H1 (cell line): Measurements from ENCODE around the gene RNF182. TPM values are rescaled to one million over a fixed set of nuclear protein-coding genes. Genes with fewer than 3 reads are reported as not detected.

Source experiments
- ASH2L ChIP-seq: fragments of 200-600, 300-600 bp; sonication (generic); IDR thresholded peaks from one replicate; pipeline ENCODE4 v1.7.1; 2017; ENCODE audit warnings: low read length
- CHD7 ChIP-seq: fragments of 300-600 bp; sonication (generic); IDR thresholded peaks from 2 replicates; pipeline ENCODE4 v1.7.1; 2012; ENCODE audit warnings: low read length, moderate library complexity, mild to moderate bottlenecking, inconsistent platforms; ENCODE audit not compliant: insufficient replicate concordance
- GTF2F1 ChIP-seq: IDR thresholded peaks from 2 replicates; pipeline ENCODE4 v1.6.1; 2012; ENCODE audit warnings: low read depth, low read length, improper control_type of control experiment, borderline replicate concordance
- HDAC2 ChIP-seq, 2 experiments: fragments of 300-600 bp in 1 of 2; sonication (generic) in 1 of 2; IDR thresholded peaks; 2 replicates each; pipeline ENCODE4 v1.6.1; 2011 to 2012; ENCODE audit warnings: low read depth in 2 of 2, low read length in 2 of 2, mild to moderate bottlenecking in 2 of 2, moderate library complexity in 2 of 2, borderline replicate concordance in 1 of 2, inconsistent platforms in 1 of 2
- HDAC6 ChIP-seq: IDR thresholded peaks from one replicate; pipeline ENCODE4 v1.7.1; 2012; ENCODE audit warnings: low read depth, mild to moderate bottlenecking, inconsistent platforms, low read length, moderate library complexity
- KDM5A ChIP-seq: fragments of 200-600 bp; IDR thresholded peaks from 2 replicates; pipeline ENCODE4 v1.7.1; 2012; ENCODE audit warnings: mild to moderate bottlenecking, low read length, inconsistent platforms, mixed read lengths
- MAFK ChIP-seq: IDR thresholded peaks from 2 replicates; pipeline ENCODE4 v1.6.1; 2012; ENCODE audit warnings: low read depth, mild to moderate bottlenecking, improper control_type of control experiment, low read length
- MAX ChIP-seq: IDR thresholded peaks from 2 replicates; pipeline ENCODE4 v1.6.1; 2012; ENCODE audit warnings: inconsistent platforms
- RNF2 ChIP-seq: fragments of 200-900, 300-1000 bp; sonication (generic); IDR thresholded peaks from 2 replicates; pipeline ENCODE4 v1.7.1; 2016; ENCODE audit warnings: borderline replicate concordance, low read depth, mild to moderate bottlenecking, antibody characterized with exemption, low read length; ENCODE audit not compliant: poor library complexity, severe bottlenecking; ENCODE audit errors: missing control alignments
- SUZ12 ChIP-seq: fragments of 200-600 bp; sonication (generic); IDR thresholded peaks from 2 replicates; pipeline ENCODE4 v1.6.1; 2012; ENCODE audit warnings: mild to moderate bottlenecking, inconsistent platforms, low read length, moderate library complexity, mixed read lengths
- ZNF274 ChIP-seq: IDR thresholded peaks from 2 replicates; pipeline ENCODE4 v1.7.0; 2012; ENCODE audit warnings: low read length, borderline replicate concordance; ENCODE audit errors: extremely low read depth
- polyA plus RNA-seq, 7 experiments: library from polyadenylated mRNA; depleted of rRNA in 3 of 7; stranded (reverse) in 5 of 7; unstranded in 2 of 7; fragments of >200 nt in 5 of 7; fragments of 200-250 nt in 2 of 7; gene quantifications; 1 replicate in 5 of 7; 2 replicates in 1 of 7; 4 replicates in 1 of 7; pipeline versions ENCODE4 v1.2.1 to v1.2.3, GENCODE V29; 2011 to 2013; ENCODE audit warnings: missing spikeins in 2 of 7, mixed read lengths in 2 of 7
- total RNA-seq: library from RNA; stranded (reverse); fragmentation: NEBNext Ultra II Directional; extraction: Animal tissue kit (Norgen Biotek cat#: 25700); gene quantifications from 2 replicates; pipeline ENCODE4 v1.2.1, GENCODE V29; 2021

RNF182 gene
- total and polyA plus RNA-seq, 2 of the 8 experiments (the other 6 are each of a cell fraction or from before 2014, with no cell fraction given), result 6.2 to 10.7 TPM

GRCh38 chr6:14004258-14004657 is 79.5 kb downstream of the RNF182 start (continued):
- TF ChIP-seq CHD7 (no peak), ASH2L (no peak), SUZ12 (no peak), MAFK (no peak), HDAC2 (IDR thresholded peaks at IDR 0.05; ENCODE audit: borderline replicate concordance in 1 of 2, low read depth in 2 of 2, low read length in 2 of 2) (no peak), MAX (no peak), KDM5A (no peak), GTF2F1 (no peak), ZNF274 (no peak), HDAC6 (no peak), RNF2 (no peak)
